Lower leg skin (tissue), 3 donors: ENCODE measurements around the gene LMO1.

Source experiments
- CTCF ChIP-seq, 3 donors: fragments of 450-650 bp; IDR thresholded peaks; one replicate each; pipeline ENCODE4 v1.5.1; 2016; ENCODE audit warnings: antibody characterized with exemption in 3 of 3, mild to moderate bottlenecking in 3 of 3, moderate library complexity in 2 of 3
- POLR2A ChIP-seq, 2 donors: fragments of 450-650 bp; IDR thresholded peaks; one replicate each; pipeline ENCODE4 v1.6.1; 2016 to 2017; ENCODE audit warnings: antibody characterized with exemption in 2 of 2, mild to moderate bottlenecking in 1 of 2, moderate library complexity in 1 of 2

DNA sequence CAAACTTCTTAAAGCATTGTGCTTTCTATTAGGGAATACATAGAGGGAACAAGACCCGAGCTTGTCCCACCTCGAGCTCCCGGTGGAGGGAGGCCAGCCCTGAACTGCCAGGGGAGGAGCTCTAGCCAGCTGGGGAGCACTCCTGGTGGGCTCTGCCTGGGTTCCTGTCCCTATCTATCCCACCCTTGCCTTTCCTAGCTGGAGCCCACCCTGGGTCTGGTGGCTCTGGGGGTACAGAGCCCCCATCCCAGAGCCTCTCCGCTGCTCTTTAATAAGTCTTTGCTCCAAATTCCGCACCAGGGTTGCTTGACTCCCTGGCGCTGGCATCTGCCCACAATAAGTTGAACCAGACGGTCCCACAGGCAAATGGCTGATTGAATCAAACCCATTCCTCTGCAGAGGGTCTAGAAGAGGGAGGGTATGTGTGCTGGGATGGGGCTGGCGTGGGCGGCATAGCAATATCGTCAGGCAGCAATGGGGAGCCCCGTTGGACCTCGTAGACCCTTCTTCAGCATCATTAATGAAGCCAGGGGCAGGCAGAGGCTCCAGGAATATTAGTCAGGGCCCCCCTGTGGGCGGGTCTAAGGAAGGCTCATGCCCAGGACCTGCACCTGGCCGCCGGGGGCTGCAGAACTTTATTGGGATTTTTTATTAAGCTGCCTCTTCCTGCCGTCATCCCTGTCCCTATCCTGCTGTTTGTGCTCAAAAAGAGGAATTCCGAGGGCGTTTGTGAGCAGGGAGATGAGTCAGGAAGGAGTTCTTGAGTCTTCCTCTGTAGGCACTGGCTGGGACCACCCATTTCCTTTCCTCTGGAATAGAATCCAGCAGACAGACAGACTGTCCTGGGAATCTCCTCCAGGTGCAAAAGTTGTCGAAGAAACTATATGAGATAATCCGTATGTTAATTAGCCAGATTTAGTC, 56.3 kb downstream of the LMO1 start:
- TF ChIP-seq CTCF (IDR thresholded peaks at IDR 0.05) (no peak), POLR2A (IDR thresholded peaks at IDR 0.05) (no peak)
